ENCODE data around the gene VKORC1L1.
A peak's percentile ranks its signal among the peaks of the same experiment; 100 is the strongest.
"Not testable (repeated sequence)": the region's sequence is repeated elsewhere in the genome, so short reads cannot be mapped to it uniquely, and the experiment has no call there.

The VKORC1L1 gene

DNA sequence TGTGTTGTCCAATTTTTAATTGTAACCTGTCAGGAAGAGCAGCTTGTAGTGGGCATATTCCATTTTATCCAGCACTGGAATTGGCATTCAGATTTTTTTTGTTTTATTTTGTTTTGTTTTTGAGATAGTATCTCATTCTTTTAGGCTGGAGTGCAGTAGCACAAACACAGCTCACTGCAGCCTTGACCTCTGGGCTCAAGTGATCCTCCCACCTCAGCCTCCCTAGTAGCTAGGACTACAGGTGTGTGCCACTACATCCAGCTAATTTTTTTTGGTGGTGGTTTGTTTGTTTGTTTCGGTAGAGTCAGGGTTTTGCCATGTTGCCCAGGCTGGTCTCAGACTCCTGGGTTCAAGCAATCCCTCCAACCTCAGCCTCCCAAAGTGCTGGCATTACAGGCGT is 64.4 kb downstream of the VKORC1L1 start:
- DNase-seq (ENCODE audit: low read depth, low spot score): no peak

DNA sequence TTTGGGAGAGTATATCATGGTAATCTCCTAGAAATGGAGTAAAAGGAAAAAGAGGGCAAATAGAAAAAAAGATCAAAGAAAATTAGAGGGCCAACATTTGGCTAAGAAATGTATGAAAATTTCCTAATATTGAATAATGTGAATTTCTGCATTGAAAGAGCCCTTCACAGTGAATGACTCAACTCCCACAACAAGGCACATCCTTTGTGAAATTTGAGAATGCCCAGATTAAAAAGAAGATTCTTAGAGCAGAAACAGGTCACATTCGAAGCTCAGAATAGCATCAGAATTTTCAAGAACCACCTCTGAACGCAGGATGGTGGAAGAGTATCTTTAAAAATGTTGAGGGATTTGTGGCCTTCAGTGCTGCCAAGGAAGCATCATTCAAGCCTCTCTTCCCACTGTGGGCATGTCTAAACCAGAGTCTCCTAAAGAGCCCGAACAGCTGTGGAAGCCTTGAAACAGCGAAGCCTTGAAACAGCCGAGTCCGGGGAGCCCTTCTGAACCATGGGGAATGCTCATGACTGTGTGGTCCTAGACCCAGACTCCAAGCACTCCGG is 65.5 kb downstream of the VKORC1L1 start:
- DNase-seq (ENCODE audit: low read depth, low spot score): no peak

DNA sequence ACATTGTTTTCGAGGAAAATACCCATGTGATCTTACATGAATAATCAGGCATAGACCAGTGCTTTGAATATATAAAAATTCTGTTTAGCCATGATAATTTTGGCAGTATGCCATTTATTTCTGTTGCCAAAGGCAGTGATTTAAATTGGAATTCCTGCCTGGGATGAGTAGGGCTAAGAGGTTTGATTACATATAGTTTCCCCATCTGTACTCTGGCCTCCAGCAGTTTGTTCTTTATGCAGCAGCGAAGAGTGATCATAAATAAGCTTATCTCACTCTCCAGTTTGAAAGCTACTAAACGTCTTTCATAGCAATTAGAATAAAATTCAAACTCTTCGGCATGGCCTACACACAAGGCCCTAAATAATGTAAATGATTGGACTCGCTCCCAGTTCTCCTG is 72.9 kb downstream of the VKORC1L1 start:
- not testable (repeated sequence) for DNase-seq (ENCODE audit: low read depth, low spot score)

DNA sequence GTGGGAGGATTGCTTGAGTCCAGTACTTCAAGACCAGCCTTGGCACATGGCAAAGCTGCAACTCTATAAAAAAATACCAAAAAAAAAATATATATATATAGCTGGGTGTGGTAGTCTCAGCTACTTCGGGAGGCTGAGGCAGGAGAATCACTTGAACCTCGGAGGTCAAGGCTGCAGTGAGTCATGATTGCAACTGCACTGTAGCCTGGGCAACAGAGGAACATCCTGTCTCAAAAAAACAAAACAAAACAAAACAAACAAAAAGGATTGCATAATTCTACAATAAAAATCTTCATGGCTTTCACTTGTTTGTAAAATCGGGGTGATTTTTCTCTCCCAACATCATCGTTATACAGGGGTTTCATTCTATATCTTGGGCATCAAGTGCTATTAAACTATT is 74.0 kb downstream of the VKORC1L1 start:
- DNase-seq (ENCODE audit: low read depth, low spot score): peak; percentile 1

DNA sequence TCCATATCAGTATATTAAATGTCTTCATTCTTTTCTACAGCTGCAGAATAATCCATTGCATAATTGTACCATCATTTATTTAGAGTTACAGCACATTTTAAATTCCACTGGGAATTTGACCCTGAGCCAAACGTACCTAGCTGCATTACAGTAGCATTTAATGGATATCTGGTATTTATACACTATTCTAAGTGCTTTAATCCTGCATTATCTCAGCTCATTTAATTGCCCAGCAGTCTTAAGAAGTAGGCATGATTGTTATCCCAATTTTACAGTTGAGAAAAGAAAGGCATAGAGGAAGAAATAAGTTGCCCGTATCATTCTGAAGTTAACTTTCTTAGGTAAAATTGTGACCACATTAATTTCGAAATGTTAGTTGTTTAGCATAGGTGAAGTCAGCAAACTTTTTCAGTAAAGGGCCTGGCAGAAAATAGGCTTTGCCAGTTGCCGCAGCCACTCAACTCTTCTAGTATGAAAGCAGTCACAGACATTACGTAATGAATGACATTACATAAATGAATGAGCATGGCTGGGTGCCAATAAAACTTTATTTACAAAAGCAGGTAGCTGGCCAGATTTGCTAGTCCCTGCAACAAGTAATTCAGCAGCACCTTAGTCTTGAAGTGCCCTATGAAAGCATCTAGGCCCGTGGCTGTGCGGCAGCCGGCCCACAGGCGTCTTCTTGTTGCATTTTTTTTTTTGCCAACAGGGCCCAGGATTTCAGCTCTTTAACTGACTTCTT is 79.1 kb downstream of the VKORC1L1 start:
- DNase-seq (ENCODE audit: low read depth, low spot score): no peak

DNA sequence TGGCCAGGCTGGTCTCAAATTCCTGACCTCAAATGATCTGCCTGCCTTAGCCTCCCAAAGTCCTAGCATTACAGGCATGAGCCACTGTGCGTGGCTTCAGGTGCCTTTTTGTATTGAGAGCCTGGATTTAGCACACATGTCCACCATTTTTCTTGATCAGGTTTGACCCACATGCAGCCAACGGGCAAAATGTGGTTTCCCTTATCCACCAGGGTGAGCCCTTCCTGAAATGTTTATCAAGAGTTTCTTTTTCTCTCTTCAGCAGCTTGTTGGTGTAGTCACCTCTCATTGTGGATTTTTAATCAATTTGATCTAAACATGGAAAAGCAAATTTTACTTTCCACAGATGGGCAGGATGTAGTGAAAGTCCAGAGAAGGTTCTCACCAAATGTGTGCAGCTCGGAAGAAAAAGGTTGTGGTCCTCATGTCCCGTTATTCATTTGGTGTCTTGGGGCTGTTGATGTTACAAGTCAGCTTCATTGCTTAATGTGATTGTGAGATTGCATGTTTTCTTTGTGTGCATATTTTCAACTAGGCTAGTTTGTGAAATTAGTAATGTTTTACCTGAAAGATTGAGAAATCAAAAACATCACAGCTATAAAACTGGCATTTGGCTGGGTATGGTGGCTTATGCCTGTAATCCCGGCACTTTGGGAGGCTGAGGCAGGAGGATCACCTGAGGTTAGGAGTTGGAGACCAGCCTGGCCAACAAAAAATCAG is 80.3 kb downstream of the VKORC1L1 start:
- no peak for DNase-seq (ENCODE audit: low read depth, low spot score)

DNA sequence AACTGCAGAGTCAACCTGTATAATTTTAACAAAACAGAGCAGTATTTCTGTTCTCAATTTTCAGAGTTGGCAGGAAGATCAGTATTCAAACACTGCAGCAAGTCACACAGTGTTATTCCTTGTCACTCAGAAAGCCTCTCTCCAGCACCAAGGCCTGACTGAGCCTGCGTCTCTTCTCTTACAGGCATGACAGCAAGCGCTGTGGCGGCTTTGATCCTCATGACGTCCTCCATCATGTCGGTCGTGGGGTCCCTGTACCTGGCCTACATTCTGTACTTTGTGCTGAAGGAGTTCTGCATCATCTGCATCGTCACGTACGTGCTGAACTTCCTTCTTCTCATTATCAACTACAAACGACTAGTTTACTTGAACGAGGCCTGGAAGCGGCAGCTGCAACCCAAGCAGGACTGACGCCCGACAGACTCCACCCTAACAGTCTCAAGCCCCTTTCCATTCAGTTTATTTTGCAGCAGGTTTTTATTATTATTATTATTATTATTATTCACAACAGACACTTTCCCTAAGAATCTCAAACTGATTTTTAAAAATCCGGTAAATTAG is 81.1 kb downstream of the VKORC1L1 start:
- DNase-seq (ENCODE audit: low read depth, low spot score): no peak

DNA sequence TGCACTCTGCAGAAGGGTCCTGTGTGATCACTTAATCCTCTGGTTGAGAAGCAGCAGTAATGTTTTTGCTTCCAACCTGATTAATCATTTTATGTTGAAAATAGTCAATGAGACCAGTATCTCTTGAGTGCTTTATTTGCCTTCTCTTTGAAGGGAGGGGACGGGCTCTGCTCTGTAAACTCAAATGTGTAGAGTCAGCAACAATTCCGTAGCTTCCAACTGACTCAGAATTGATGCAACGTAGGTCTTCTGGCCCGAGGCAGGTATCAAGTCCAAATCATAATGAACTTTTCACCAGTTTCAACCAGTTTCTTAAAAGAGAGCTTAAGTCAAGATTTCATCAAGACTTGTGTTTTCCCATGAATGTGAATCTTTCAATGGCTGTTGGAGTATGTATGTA is 82.8 kb downstream of the VKORC1L1 start:
- no peak for DNase-seq (ENCODE audit: low read depth, low spot score)

DNA sequence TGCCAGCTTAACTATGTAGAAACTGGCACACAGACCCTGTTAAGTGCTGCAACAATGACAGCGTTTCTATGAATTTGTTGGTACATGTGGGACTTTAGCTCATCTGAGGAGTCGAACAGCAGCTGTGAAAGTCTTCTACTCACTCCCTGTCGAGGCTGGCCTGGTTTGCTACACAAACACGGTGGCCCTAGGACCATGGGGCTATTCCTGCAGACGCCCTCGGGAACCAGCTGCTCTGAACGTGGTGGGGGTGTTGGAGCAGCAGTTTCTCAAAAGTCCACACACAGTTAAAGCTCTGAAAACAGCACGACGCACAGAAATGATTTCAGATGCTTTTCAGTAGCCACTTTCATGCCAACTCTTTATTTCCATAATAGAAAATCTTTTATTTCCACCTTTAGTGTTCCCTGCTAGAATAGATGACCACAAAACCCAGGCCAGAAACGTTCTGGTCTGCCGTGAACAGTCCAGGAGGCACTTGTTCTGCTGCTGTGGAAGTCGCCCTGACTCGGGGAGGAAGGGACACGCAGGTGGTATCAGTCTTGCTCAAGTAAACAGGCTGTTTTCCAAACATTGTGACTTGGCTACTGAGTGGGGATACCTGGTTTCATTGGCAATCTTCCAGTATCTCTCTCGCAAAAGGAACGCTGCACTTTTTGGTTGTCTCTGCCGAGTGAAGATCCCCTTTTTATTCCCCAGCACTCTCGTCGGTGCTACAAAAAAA is 87.6 kb downstream of the VKORC1L1 start:
- DNase-seq (ENCODE audit: low read depth, low spot score): no peak

DNA sequence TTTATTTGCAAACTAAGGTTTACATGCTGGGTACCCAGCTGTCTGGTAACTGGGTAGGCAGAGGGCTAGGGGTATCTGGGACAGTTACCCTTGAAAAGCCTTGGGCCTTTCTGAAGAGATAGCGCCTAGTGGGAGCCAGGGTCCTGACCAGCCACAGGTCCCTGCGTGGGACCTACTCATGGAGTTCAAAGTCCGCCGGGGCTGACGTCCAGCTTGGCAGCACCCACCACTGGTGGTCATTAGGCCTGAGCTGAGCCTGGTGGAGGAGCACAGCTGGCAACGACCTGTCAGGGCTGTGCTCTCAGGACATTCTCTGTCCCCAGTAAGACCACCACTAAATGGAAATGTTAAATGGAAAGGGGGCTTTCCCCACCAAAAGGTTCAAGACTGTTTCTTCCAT is 89.2 kb downstream of the VKORC1L1 start:
- no peak for DNase-seq (ENCODE audit: low read depth, low spot score)

DNA sequence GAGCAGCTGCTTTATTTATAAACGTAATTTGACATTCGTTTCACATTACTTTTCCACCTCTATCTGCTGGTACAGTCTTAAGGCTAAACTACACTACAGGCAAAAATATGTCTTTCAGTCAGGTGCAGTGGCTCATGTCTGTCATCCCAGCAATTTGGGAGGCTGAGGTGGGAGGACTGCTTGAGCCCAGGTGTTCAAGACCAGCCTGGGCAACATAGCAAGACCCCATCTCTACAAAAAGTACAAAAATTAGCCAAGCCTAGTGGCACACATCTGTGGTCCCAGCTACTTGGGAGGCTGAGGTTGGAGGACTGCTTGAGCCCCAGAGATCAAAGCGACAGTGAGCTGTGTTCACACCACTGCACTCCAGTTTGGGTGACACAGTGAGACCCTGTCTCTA is 91.8 kb downstream of the VKORC1L1 start:
- not testable (repeated sequence) for DNase-seq (ENCODE audit: low read depth, low spot score)

DNA sequence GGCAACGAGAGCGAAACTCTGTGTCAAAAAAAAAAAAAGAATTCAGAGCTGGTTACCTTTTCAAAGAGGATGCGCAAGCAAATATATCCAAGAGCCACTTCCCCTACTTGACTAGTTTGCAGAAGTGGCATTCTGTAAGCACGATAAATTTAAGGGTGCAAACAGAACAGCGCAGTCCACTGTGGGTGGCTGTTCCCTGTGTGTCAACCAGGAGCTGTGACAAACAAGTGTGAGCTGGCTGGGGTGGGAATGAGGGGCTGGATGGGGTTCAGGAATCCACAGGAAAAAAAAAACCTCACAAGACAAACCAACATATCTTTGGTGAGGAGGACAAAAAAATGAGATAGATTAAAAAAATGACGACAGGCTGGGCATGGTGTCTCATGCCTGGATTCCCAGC is 93.3 kb downstream of the VKORC1L1 start:
- no peak for DNase-seq (ENCODE audit: low read depth, low spot score)

DNA sequence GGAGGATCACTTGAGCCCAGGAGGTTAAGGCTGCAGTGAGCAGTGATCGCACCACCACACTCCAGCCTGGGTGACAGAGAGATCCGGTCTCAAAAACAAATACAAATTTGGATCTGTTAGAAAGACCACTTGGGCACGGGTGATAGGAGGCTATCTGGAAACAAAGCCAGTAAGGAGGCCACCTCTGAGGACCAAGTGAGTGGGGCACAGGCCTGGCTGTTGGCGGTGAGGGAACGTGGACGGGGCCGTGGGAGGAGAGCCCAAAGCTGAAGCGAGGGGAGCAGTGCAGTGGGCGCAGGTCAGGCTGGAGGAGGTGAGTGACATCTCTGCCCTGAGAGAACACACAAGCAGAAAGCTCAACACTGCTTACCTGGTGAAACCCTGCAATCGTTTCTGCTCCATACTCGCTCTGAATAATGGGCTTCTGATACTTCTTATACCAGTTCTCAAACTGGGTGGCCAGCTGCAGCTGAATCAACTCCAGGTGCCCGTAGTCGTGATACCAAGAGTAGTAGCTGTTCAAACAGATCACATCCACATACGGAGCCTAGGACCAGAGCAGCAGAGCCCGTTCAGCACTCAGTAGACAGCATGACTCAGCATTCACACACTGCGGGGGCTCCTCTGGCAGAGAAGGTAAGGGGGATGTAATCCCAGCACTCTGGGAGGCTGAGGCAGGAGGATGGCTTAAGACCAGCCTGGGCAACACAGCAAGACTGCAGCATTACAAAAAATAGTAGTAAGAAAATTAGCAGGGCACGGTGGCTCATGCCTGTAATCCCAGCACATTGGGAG is 94.7 kb downstream of the VKORC1L1 start:
- DNase-seq (ENCODE audit: low read depth, low spot score): no peak

DNA sequence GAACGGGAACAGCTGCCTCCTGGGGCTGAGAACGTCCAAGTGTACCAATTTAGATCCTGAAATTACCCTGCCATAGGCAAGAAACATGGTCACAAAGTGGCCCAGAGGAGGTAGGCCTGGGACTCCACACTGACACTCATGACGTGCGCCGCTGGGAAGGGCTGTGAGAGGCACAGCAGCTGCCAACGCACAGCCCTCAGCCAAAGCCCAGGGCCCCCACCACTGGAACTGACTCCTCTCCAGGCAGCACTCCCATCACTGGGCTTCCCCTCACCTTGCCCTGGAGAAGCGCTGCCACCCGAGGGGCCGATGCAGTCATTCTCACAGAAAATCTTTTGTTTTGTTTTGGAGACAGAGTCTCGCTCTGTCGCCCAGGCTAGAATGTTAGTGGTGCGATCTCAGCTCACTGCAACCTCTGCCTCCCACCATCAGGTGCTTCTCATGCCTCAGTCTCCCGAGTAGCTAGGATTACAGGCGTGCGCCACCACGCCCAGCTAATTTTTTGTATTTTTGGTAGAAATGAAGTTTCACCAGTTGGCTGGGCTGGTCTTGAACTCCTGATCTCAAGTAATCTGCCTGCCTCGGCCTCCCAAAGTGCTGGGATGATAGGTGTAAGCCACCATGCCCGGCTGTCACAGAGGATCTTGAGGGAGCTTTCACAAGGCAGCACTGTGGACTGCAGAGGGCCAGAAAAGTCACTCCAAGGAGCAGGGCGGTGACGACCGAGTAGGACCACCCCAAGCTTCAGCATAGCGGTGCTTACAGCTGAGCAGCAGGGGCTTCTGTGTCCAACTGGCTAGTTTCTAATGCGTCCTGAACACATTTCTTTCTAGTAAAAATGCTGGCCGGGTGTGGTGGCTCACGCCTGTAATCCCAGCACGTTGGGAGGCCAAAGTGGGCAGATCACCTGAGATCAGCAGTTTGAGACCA is 95.6 kb downstream of the VKORC1L1 start:
- no peak for DNase-seq (ENCODE audit: low read depth, low spot score)

DNA sequence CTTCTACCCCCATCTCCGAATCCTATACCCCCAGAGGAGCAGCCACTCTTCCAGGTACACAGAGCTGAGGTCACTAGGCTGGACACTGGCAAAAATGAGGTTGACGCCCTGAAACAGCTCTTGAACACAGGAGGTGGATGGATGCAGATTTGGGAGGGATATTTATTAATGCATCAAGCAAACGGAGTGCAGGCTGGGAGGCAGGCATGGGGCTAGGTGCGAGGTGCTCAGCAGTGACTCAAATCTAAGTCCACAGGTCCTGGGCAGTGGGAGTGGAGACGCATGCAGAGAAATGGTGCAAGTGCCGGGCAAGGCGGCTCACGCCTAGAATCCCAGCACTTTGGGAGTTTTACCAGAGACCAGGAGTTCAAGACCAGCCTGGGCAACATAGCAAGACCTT is 98.1 kb downstream of the VKORC1L1 start:
- DNase-seq (ENCODE audit: low read depth, low spot score): no peak

DNA sequence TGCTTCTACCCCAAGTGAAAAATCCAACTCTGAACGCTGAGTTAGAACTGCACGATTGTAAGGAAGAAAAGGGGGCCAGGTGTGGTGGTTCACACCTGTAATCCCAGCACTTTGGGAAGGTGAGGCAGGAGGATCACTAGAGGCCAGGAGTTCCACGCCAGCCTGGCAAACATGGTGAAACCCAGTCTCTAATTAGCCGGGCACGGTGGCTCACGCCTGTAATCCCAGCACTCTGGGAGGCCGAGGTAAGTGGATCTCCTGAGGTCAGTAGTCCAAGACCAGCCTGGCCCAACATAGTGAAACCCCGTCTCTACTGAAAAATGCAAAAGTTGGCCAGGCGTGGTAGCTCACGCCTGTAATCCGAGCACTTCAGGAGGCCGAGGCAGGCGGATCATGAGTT is 100.1 kb downstream of the VKORC1L1 start:
- DNase-seq (ENCODE audit: low read depth, low spot score): no peak

DNA sequence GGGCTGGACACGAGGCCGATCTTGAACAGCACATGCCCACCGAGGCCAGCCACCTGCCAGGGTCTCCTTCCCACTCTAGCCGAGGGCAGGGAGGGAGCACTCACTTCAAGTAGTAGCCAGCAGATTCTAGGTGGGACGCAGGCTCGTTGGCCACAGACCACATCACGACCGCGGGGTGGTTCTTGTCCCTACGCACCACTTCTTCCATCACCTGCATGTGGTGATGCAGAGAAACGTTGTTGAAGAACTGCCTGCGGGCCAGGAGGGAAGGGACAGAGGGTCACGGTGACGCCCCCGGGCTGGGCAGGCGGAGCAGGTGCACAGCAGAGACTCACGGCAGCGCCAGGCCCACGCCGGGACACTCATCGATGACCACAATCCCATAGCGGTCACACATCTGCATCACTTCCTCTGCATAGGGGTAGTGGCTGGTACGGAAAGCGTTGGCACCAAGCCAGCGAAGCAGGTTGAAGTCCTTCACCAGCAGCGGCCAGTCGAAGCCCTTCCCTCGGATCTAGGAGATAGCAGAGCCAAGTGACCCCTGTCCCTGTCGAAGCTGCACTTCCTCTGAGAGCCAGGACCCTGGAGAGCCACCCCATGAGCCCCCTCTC is 101.4 kb downstream of the VKORC1L1 start:
- no peak for DNase-seq (ENCODE audit: low read depth, low spot score)

DNA sequence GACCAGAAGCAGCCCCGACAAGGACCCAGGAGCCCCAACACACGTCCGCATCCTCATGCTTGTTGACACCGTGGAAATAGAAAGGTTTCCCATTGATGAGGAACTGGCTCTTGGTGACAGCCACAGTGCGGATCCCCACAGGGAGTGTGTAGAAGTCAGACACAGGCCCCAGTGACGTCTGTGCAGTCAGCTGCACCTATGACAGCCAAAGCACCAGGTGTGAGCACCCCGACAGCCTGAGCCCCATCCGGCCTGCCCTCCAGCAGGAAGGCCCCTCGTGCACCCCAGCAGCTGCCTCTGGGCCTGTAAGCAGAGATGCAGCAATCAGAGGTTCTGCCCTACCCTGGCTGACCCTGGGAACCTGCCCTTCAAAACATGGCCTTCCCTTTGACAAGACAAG is 102.0 kb downstream of the VKORC1L1 start:
- DNase-seq (ENCODE audit: low read depth, low spot score): no peak

DNA sequence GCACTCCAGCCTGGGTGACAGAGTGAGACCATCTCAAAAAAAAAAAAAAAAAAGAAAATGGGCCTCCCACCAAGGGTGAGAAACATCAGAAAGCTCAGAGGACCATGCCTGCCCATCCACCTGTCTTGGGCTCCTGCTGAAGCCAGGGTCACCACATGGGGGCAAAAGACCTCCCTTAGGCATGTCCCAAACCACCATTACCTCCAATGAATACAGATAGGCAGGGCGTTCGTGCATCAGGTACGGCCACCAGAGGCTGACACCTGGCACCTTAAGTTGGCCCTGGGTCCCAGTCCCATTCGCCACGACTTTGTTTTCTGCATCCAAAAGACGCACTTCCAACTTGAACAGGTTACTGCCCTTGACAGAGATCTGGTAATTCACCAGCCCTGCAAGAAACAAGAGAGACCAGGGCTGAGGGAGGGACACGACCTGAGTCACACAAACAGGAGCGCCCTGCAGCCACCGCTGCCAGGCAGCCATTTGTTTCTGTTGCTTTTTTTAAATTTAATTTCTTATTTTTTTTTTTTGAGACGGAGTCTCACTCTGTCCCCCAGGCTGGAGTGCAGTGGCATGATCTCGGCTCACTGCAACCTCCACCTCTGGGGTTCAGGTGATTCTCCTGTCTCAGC is 103.1 kb downstream of the VKORC1L1 start:
- no peak for DNase-seq (ENCODE audit: low read depth, low spot score)
